OCI-LY7 (cell line): Measurements from ENCODE around the gene DOK1.

Experiments used
- EZH2phosphoT487 ChIP-seq: fragments of 200-600 bp; sonication (generic); IDR thresholded peaks from 2 replicates; pipeline ENCODE4 v1.6.1; 2018; ENCODE audit warnings: low read depth, borderline replicate concordance, mild to moderate bottlenecking, mixed run types, antibody characterized with exemption, low read length, moderate library complexity, mixed read lengths
- TF ChIP-seq, protein P1 (sequence below): fragments of 200-600 bp; sonication (generic); conservative IDR thresholded peaks from 2 replicates; pipeline ENCODE4 v1.5.1; 2014; ENCODE audit warnings: mild to moderate bottlenecking, antibody characterized with exemption, low read length, moderate library complexity, mixed read lengths

DNA sequence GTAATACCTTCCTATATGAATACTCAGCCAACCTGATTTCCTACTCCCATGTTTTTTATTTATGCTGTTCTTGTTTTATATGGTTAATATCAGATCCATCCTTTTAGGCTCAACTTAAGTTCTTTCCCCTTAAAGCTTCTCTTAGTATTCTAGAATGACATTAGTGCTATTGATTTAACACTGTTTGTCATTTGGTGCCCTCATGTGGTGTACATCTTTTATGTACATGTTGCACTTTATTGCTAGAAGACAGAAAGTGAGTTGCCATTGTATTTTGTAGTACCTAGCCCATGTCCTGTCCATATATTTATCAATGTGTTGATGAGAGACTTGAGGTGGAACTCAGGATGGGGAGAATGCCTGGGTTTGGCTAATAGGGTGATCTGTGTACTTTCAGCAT lies 22.3 kb upstream of the DOK1 start:
- TF ChIP-seq, protein P1, sequence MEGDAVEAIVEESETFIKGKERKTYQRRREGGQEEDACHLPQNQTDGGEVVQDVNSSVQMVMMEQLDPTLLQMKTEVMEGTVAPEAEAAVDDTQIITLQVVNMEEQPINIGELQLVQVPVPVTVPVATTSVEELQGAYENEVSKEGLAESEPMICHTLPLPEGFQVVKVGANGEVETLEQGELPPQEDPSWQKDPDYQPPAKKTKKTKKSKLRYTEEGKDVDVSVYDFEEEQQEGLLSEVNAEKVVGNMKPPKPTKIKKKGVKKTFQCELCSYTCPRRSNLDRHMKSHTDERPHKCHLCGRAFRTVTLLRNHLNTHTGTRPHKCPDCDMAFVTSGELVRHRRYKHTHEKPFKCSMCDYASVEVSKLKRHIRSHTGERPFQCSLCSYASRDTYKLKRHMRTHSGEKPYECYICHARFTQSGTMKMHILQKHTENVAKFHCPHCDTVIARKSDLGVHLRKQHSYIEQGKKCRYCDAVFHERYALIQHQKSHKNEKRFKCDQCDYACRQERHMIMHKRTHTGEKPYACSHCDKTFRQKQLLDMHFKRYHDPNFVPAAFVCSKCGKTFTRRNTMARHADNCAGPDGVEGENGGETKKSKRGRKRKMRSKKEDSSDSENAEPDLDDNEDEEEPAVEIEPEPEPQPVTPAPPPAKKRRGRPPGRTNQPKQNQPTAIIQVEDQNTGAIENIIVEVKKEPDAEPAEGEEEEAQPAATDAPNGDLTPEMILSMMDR = peak; percentile 77
- TF ChIP-seq EZH2phosphoT487 = no peak
